Astrocyte (in vitro differentiated cells and primary cell): Measurements from ENCODE around the gene SMARCA2. TPM values are rescaled to one million over a fixed set of nuclear protein-coding genes. Genes with fewer than 3 reads are reported as not detected.

Experiments
- DNase-seq: peaks from one replicate; pipeline ENCODE4 v3.0.0-alpha.2; 2010; ENCODE audit warnings: low read depth
- FAIRE-seq: peaks from 2 replicates; lab custom pipeline; 2011; peaks lifted over from hg19 to GRCh38; lab: Jason Lieb, UNC
- H2AFZ ChIP-seq: 2 replicates; pipeline ENCODE4 v1.6.0; 2012; ENCODE audit warnings: low read depth, low read length, inconsistent platforms
- H3K27ac ChIP-seq: 2 replicates; pipeline ENCODE4 v1.5.1; 2011; ENCODE audit warnings: low read depth, low read length, inconsistent platforms
- H3K27me3 ChIP-seq: 2 replicates; pipeline ENCODE4 v1.6.0; 2011; ENCODE audit warnings: low read length, inconsistent platforms; ENCODE audit not compliant: insufficient read depth
- H3K36me3 ChIP-seq: 2 replicates; pipeline ENCODE4 v1.5.1; 2011; ENCODE audit warnings: low read length, inconsistent platforms; ENCODE audit not compliant: insufficient read depth
- H3K4me1 ChIP-seq: 2 replicates; pipeline ENCODE4 v1.5.1; 2011; ENCODE audit warnings: low read length, inconsistent platforms; ENCODE audit not compliant: insufficient read depth
- H3K4me2 ChIP-seq: 2 replicates; pipeline ENCODE4 v1.6.0; 2012; ENCODE audit warnings: low read length, inconsistent platforms
- H3K4me3 ChIP-seq: 2 replicates; pipeline ENCODE4 v1.5.1; 2011; ENCODE audit warnings: low read depth, mild to moderate bottlenecking, low read length, inconsistent platforms; ENCODE audit not compliant: insufficient read depth
- H3K79me2 ChIP-seq: 2 replicates; pipeline ENCODE4 v1.6.0; 2012; ENCODE audit warnings: mild to moderate bottlenecking, low read length, inconsistent platforms; ENCODE audit not compliant: insufficient read depth
- H3K9ac ChIP-seq: 2 replicates; pipeline ENCODE4 v1.6.0; 2012; ENCODE audit warnings: mild to moderate bottlenecking, low read length, inconsistent platforms
- H3K9me3 ChIP-seq: 2 replicates; pipeline ENCODE4 v1.5.1; 2012; ENCODE audit warnings: low read depth, mild to moderate bottlenecking, low read length, inconsistent platforms; ENCODE audit not compliant: insufficient read depth
- H4K20me1 ChIP-seq: 2 replicates; pipeline ENCODE4 v1.6.0; 2012; ENCODE audit warnings: low read length, inconsistent platforms; ENCODE audit not compliant: insufficient read depth
- H3K27ac Mint-ChIP-seq: one replicate; pipeline ENCODE4 v1.8.0; 2021; ENCODE audit warnings: mild to moderate bottlenecking, mixed read lengths; ENCODE audit not compliant: unreplicated experiment
- H3K27me3 Mint-ChIP-seq: one replicate; pipeline ENCODE4 v1.8.0; 2021; ENCODE audit warnings: low read depth, mixed read lengths; ENCODE audit not compliant: unreplicated experiment
- H3K36me3 Mint-ChIP-seq: one replicate; pipeline ENCODE4 v1.8.0; 2021; ENCODE audit warnings: low read depth, mixed read lengths; ENCODE audit not compliant: unreplicated experiment
- H3K4me1 Mint-ChIP-seq: one replicate; pipeline ENCODE4 v1.8.0; 2021; ENCODE audit warnings: low read depth, mixed read lengths; ENCODE audit not compliant: unreplicated experiment
- H3K4me3 Mint-ChIP-seq: one replicate; pipeline ENCODE4 v1.8.0; 2021; ENCODE audit warnings: mild to moderate bottlenecking, moderate library complexity, mixed read lengths; ENCODE audit not compliant: unreplicated experiment
- H3K9me3 Mint-ChIP-seq: one replicate; pipeline ENCODE4 v1.8.0; 2021; ENCODE audit warnings: mild to moderate bottlenecking, mixed read lengths; ENCODE audit not compliant: unreplicated experiment
- EZH2 ChIP-seq: IDR thresholded peaks from 2 replicates; pipeline ENCODE4 v1.6.1; 2012; ENCODE audit warnings: mild to moderate bottlenecking, low read length, inconsistent platforms; ENCODE audit not compliant: insufficient read depth
- total RNA-seq: library from RNA; stranded (reverse); gene quantifications from 2 replicates; pipeline ENCODE4 v1.2.1, GENCODE V29; 2021
- TF ChIP-seq, protein P1 (sequence below): IDR thresholded peaks from 2 replicates; pipeline ENCODE4 v1.5.1; 2011; ENCODE audit warnings: low read depth, mild to moderate bottlenecking, inconsistent platforms, low read length, moderate library complexity; ENCODE audit not compliant: insufficient read depth

The SMARCA2 gene
- total RNA-seq, 1 donor from 2014 or later: 54.2 TPM

DNA sequence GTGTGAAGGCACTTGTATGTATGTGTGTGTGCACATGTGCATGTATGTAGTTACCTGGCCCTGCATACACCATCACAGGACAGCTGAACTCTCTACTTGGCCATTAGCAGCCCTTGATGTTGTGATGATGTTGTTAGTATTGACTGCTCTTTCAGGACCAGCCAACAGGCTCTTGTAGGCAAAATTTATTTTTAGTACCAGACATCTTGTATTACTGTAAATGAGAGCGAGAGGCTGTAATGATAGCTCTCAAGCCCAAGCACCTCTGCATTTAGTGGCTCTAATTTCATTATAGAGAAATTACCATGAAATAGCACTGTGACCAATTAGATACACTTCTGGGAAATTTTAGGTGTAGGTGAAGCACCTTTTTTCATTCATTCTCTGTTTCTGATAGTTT, 158.0 kb downstream of the SMARCA2 start:
- Mint-ChIP-seq H3K4me3 (no peak overlapping the region), H3K36me3 (peaks cover 38% of the 10 kb centered on the region), H3K27ac (no peak overlapping the region), H3K9me3 (peaks cover 20% of the 10 kb centered on the region), H3K4me1 (no peaks in the 10 kb centered on the region), H3K27me3 (no peaks in the 10 kb centered on the region)
- Histone ChIP-seq H3K9ac (no peak overlapping the region), H3K79me2 (no peaks in the 10 kb centered on the region), H3K4me3 (no peak overlapping the region), H3K4me2 (no peak overlapping the region), H3K27me3 (no peaks in the 10 kb centered on the region), H3K36me3 (peaks cover 4% of the 10 kb centered on the region), H4K20me1 (no peaks in the 10 kb centered on the region), H3K4me1 (no peaks in the 10 kb centered on the region), H3K9me3 (peaks cover 8% of the 10 kb centered on the region), H3K27ac (no peak overlapping the region), H2AFZ (no peak overlapping the region)
- FAIRE-seq: no peak
- TF ChIP-seq, protein P1, sequence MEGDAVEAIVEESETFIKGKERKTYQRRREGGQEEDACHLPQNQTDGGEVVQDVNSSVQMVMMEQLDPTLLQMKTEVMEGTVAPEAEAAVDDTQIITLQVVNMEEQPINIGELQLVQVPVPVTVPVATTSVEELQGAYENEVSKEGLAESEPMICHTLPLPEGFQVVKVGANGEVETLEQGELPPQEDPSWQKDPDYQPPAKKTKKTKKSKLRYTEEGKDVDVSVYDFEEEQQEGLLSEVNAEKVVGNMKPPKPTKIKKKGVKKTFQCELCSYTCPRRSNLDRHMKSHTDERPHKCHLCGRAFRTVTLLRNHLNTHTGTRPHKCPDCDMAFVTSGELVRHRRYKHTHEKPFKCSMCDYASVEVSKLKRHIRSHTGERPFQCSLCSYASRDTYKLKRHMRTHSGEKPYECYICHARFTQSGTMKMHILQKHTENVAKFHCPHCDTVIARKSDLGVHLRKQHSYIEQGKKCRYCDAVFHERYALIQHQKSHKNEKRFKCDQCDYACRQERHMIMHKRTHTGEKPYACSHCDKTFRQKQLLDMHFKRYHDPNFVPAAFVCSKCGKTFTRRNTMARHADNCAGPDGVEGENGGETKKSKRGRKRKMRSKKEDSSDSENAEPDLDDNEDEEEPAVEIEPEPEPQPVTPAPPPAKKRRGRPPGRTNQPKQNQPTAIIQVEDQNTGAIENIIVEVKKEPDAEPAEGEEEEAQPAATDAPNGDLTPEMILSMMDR: no peak
- no peak for DNase-seq

DNA sequence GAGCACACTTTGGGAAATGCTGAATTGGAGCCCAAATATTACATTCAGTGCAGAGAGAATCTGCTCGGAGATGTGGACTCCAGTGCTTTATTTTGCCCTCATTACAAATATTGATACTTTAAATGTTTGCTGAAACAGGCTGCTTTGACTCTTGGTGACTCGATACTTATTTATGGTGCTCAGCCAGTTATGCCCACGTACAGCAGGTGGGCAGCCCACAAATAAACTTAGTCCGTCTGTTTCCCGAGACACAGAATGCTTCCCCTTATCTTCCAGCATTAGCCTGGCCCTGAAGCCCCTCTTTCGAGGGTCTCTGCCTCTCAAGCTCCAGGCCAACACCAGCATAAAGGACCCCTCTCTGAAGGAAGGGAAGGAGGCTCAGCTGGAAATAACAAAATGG, 158.7 kb downstream of the SMARCA2 start:
- FAIRE-seq (no peak), DNase-seq (no peak)
- Histone ChIP-seq H3K27me3 (no peaks in the 10 kb centered on the region), H3K79me2 (no peaks in the 10 kb centered on the region), H3K4me1 (no peaks in the 10 kb centered on the region), H3K9me3 (peaks cover 8% of the 10 kb centered on the region), H3K4me2 (no peak overlapping the region), H3K9ac (no peak overlapping the region), H3K36me3 (peaks cover 4% of the 10 kb centered on the region), H3K27ac (no peak overlapping the region), H3K4me3 (no peak overlapping the region), H4K20me1 (no peaks in the 10 kb centered on the region), H2AFZ (no peak overlapping the region)
- H3K36me3 Mint-ChIP-seq: peaks cover 35% of the 10 kb centered on the region
- peaks cover 4% of the 10 kb centered on the region for H3K4me1 Mint-ChIP-seq
- no peaks in the 10 kb centered on the region for H3K27me3 Mint-ChIP-seq
- no peak overlapping the region for H3K4me3 Mint-ChIP-seq
- no peak for TF ChIP-seq EZH2
- TF ChIP-seq, protein P1: no peak
- peaks cover 20% of the 10 kb centered on the region for H3K9me3 Mint-ChIP-seq
- H3K27ac Mint-ChIP-seq: no peak overlapping the region

DNA sequence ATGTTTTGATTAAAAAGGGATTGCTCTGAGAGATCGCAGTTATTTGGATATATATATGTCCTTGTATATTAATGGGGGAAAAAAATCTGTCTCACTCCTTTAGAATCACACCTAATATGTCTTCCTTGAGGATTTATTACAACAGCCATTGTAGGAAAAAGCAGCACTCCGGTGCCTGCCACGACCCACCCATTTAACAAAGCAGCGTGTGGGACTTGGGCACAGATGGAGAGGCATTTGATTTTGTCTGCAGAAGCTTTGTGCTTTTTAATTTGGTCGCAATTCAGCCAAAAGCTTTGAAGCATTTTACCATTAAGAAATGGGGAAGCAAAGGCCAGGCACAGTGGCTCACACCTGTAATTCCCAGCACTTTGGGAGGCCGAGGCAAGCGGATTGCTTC, 159.2 kb downstream of the SMARCA2 start:
- Histone ChIP-seq H2AFZ (no peak overlapping the region), H3K9ac (no peak overlapping the region), H3K27ac (no peak overlapping the region), H3K9me3 (peaks cover 8% of the 10 kb centered on the region), H3K27me3 (no peaks in the 10 kb centered on the region), H4K20me1 (no peaks in the 10 kb centered on the region), H3K4me1 (no peaks in the 10 kb centered on the region), H3K79me2 (no peaks in the 10 kb centered on the region), H3K4me3 (no peak overlapping the region), H3K36me3 (peaks cover 4% of the 10 kb centered on the region), H3K4me2 (no peak overlapping the region)
- peaks cover 20% of the 10 kb centered on the region for H3K9me3 Mint-ChIP-seq
- DNase-seq: no peak
- H3K27ac Mint-ChIP-seq: no peak overlapping the region
- no peak for FAIRE-seq
- H3K4me1 Mint-ChIP-seq: peaks cover 7% of the 10 kb centered on the region
- peaks cover 33% of the 10 kb centered on the region for H3K36me3 Mint-ChIP-seq
- H3K27me3 Mint-ChIP-seq: no peaks in the 10 kb centered on the region
- H3K4me3 Mint-ChIP-seq: no peak overlapping the region
- no peak for TF ChIP-seq EZH2
- TF ChIP-seq, protein P1: no peak
